ENCODE data around the gene FGD2.

DNA sequence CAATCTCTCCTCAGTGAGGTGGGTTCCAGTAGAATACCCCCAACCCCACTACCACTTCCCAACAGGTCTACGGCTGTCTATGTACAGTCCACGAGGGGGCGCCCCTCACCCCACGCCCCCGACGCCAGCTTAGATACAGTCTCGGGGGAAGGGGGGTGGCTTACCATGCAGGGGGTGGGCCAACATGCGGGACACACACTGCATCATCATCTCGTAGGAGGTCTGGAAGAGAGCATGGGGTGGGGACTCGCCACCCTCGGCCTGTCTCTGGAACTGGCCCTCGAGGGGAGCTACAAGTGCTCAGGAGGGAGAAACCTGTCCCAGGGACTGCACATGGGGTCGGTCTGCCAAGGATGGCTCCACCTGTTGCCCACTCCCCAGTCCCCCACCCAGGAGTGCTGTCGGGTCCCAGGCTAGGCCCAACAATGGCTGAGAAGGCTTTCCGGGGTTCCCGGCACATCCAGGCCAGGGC, 27.9 kb upstream of the FGD2 start:
- TF ChIP-seq, protein P1, sequence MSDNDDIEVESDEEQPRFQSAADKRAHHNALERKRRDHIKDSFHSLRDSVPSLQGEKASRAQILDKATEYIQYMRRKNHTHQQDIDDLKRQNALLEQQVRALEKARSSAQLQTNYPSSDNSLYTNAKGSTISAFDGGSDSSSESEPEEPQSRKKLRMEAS (IDR thresholded peaks at IDR 0.05; ENCODE audit: insufficient read depth, insufficient read length) = no peak
- TF ChIP-seq, protein P2, sequence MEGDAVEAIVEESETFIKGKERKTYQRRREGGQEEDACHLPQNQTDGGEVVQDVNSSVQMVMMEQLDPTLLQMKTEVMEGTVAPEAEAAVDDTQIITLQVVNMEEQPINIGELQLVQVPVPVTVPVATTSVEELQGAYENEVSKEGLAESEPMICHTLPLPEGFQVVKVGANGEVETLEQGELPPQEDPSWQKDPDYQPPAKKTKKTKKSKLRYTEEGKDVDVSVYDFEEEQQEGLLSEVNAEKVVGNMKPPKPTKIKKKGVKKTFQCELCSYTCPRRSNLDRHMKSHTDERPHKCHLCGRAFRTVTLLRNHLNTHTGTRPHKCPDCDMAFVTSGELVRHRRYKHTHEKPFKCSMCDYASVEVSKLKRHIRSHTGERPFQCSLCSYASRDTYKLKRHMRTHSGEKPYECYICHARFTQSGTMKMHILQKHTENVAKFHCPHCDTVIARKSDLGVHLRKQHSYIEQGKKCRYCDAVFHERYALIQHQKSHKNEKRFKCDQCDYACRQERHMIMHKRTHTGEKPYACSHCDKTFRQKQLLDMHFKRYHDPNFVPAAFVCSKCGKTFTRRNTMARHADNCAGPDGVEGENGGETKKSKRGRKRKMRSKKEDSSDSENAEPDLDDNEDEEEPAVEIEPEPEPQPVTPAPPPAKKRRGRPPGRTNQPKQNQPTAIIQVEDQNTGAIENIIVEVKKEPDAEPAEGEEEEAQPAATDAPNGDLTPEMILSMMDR (IDR thresholded peaks at IDR 0.05; ENCODE audit: extremely low read depth in 1 of 2, insufficient read depth in 1 of 2, low read depth in 1 of 2, low read length in 2 of 2) = peak; percentile 14 to 42
- TF ChIP-seq POLR2A (IDR thresholded peaks at IDR 0.05; ENCODE audit: low read depth, low read length) (no peak), MYC (IDR thresholded peaks at IDR 0.05; ENCODE audit: low read depth, low read length) (no peak)

Data from endothelial cell of umbilical vein (primary cell).